GM23338 (cell line): ENCODE measurements around the gene ALPI. TPM values are rescaled to one million over a fixed set of nuclear protein-coding genes. Genes with fewer than 3 reads are reported as not detected.
A peak's percentile ranks its signal among the peaks of the same experiment; 100 is the strongest.
"Not testable (repeated sequence)": the region's sequence is repeated elsewhere in the genome, so short reads cannot be mapped to it uniquely, and the experiment has no call there.

Experiments
- ATAC-seq: fragments of 200-7000 bp; cut with Tn5 transposase; 3 replicates; pipeline ENCODE4 v1.9.1; 2020
- DNase-seq: peaks from one replicate; pipeline ENCODE4 v3.0.0-alpha.2; 2015; ENCODE audit warnings: low spot score
- H2AFZ ChIP-seq: fragments of 200-600 bp; sonication (generic); 2 replicates; pipeline ENCODE4 v1.8.0; 2016; ENCODE audit warnings: antibody characterized with exemption, mild to moderate bottlenecking, moderate library complexity
- H3F3A ChIP-seq: fragments of 200-600 bp; sonication (generic); replicated peaks from 2 replicates; pipeline ENCODE4 v1.8.0; 2017; ENCODE audit warnings: antibody characterized with exemption, mixed run types, low read depth
- H3K27ac ChIP-seq: fragments of 200-600 bp; sonication (generic); 2 replicates; pipeline ENCODE4 v1.6.1; 2016; ENCODE audit warnings: low read depth
- H3K27me3 ChIP-seq: fragments of 200-600 bp; sonication (generic); 2 replicates; pipeline ENCODE4 v1.8.0; 2016; ENCODE audit warnings: mild to moderate bottlenecking, mixed run types, moderate library complexity; ENCODE audit not compliant: insufficient read depth
- H3K36me3 ChIP-seq: fragments of 200-600 bp; sonication (generic); 2 replicates; pipeline ENCODE4 v1.8.0; 2016; ENCODE audit warnings: mild to moderate bottlenecking; ENCODE audit not compliant: insufficient read depth
- H3K4me1 ChIP-seq: fragments of 200-600 bp; sonication (generic); 2 replicates; pipeline ENCODE4 v1.8.0; 2016; ENCODE audit warnings: mild to moderate bottlenecking, moderate library complexity; ENCODE audit not compliant: insufficient read depth
- H3K4me2 ChIP-seq: fragments of 200-600 bp; sonication (generic); 2 replicates; pipeline ENCODE4 v1.7.1; 2017; ENCODE audit warnings: mixed run types
- H3K4me3 ChIP-seq: fragments of 200-600 bp; sonication (generic); 2 replicates; pipeline ENCODE4 v1.6.1; 2016; ENCODE audit warnings: mixed run types
- H3K79me2 ChIP-seq: fragments of 200-600 bp; sonication (generic); replicated peaks from 2 replicates; pipeline ENCODE4 v1.8.0; 2017; ENCODE audit warnings: mild to moderate bottlenecking; ENCODE audit not compliant: insufficient read depth
- H3K9me2 ChIP-seq: fragments of 200-600 bp; sonication (generic); 2 replicates; pipeline ENCODE4 v1.8.0; 2017; ENCODE audit not compliant: insufficient read depth
- H4K20me1 ChIP-seq: fragments of 200-600 bp; sonication (generic); replicated peaks from 2 replicates; pipeline ENCODE4 v1.8.0; 2017; ENCODE audit warnings: mild to moderate bottlenecking; ENCODE audit not compliant: insufficient read depth
- H3K27ac Mint-ChIP-seq: 2 replicates; pipeline ENCODE4 v1.8.0; 2020; ENCODE audit warnings: inconsistent platforms, mild to moderate bottlenecking, moderate library complexity, mixed read lengths
- H3K27me3 Mint-ChIP-seq: 3 replicates; pipeline ENCODE4 v1.8.0; 2022; ENCODE audit warnings: low read depth, mild to moderate bottlenecking, moderate library complexity, mixed read lengths, inconsistent platforms; ENCODE audit not compliant: insufficient read depth, poor library complexity
- H3K36me3 Mint-ChIP-seq: 3 replicates; pipeline ENCODE4 v1.8.0; 2021; ENCODE audit warnings: low read depth, mild to moderate bottlenecking, inconsistent platforms, moderate library complexity, mixed read lengths
- H3K4me1 Mint-ChIP-seq: 3 replicates; pipeline ENCODE4 v1.8.0; 2020; ENCODE audit warnings: mild to moderate bottlenecking, inconsistent platforms, mixed read lengths
- H3K4me3 Mint-ChIP-seq: 3 replicates; pipeline ENCODE4 v1.8.0; 2021; ENCODE audit warnings: moderate library complexity, mild to moderate bottlenecking, inconsistent platforms, mixed read lengths
- H3K9me3 Mint-ChIP-seq: 3 replicates; pipeline ENCODE4 v1.8.0; 2020; ENCODE audit warnings: moderate library complexity, mild to moderate bottlenecking, inconsistent platforms, mixed read lengths
- CREB1 ChIP-seq: fragments of 250-450 bp; sonication (Bioruptor Pico); IDR thresholded peaks from 2 replicates; pipeline ENCODE4 v1.5.0; 2020; ENCODE audit warnings: low read depth, mild to moderate bottlenecking, moderate library complexity
- NANOG ChIP-seq: IDR thresholded peaks from 2 replicates; pipeline ENCODE4 v1.6.1; 2016; ENCODE audit warnings: antibody characterized with exemption, borderline replicate concordance
- POLR2AphosphoS5 ChIP-seq: IDR thresholded peaks from 2 replicates; pipeline ENCODE4 v1.6.1; 2016; ENCODE audit warnings: antibody characterized with exemption, low read depth
- ZNF114 ChIP-seq: fragments of 250-450 bp; sonication (Bioruptor Pico); IDR thresholded peaks from 2 replicates; pipeline ENCODE4 v1.5.0; 2020; ENCODE audit warnings: mild to moderate bottlenecking, moderate library complexity
- polyA plus RNA-seq: library from polyadenylated mRNA; unstranded; fragments of >200 nt; fragmentation: Nextera tagmentation; extraction: Ambion mirVana; gene quantifications from 2 replicates; pipeline ENCODE4 v1.2.1, GENCODE V29; 2016
- total RNA-seq: library from RNA; depleted of rRNA; stranded (reverse); fragments of >200 nt; shearing (Covaris generic); gene quantifications from 2 replicates; pipeline ENCODE4 v1.2.3, GENCODE V29; 2014
- TF ChIP-seq, protein P1 (sequence below): IDR thresholded peaks from 2 replicates; pipeline ENCODE4 v1.6.1; 2016; ENCODE audit warnings: antibody characterized with exemption
- TF ChIP-seq, protein P2 (sequence below): fragments of 250-450 bp; sonication (Bioruptor Pico); IDR thresholded peaks from 2 replicates; pipeline ENCODE4 v1.5.0; 2020; ENCODE audit warnings: mild to moderate bottlenecking, moderate library complexity

ALPI gene
- total and polyA plus RNA-seq, 2 experiments from 2014 or later = not detected

DNA sequence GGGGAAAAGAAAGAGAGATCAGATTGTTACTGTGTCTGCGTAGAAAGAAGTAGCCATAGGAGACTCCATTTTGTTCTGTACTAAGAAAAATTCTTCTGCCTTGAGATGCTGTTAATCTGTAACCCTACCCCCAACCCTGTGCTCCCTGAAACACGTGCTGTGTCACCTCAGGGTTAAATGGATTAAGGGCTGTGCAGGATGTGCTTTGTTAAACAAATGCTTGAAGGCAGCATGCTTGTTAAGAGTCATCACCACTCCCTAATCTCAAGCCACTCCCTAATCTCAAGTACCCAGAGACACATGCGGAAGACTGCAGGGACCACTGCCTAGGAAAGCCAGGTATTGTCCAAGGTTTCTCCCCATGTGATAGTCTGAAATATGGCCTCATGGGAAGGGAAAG lies 33.0 kb upstream of the ALPI start:
- not testable (repeated sequence) for H3K9me2 ChIP-seq, H3K36me3 ChIP-seq, H2AFZ ChIP-seq, ATAC-seq, H4K20me1 ChIP-seq
- peak; percentile 47 for DNase-seq
- TF ChIP-seq CREB1 (0 out of 2 replicates have a peak, but pooled peaks have one; percentile 24), POLR2AphosphoS5 (peak; percentile 4)
- H3K4me3 ChIP-seq = peak overlapping the region; percentile 38
- peaks cover 45% of the 10 kb centered on the region for H3K4me1 ChIP-seq
- H3K27ac ChIP-seq = peak overlapping the region; percentile 99
- Mint-ChIP-seq H3K27me3 (peaks cover 51% of the 10 kb centered on the region), H3K9me3 (peaks cover 16% of the 10 kb centered on the region), H3K4me1 (peaks cover 46% of the 10 kb centered on the region), H3K4me3 (peak overlapping the region; percentile 49), H3K27ac (peak overlapping the region; percentile 94), H3K36me3 (peaks cover 24% of the 10 kb centered on the region)
- H3K4me2 ChIP-seq = peak overlapping the region; percentile 96
- H3K79me2 ChIP-seq = peaks cover 15% of the 10 kb centered on the region; the same call in 1 of the 2 replicates
- H3F3A ChIP-seq = peaks cover 22% of the 10 kb centered on the region
- peaks cover 42% of the 10 kb centered on the region for H3K27me3 ChIP-seq

DNA sequence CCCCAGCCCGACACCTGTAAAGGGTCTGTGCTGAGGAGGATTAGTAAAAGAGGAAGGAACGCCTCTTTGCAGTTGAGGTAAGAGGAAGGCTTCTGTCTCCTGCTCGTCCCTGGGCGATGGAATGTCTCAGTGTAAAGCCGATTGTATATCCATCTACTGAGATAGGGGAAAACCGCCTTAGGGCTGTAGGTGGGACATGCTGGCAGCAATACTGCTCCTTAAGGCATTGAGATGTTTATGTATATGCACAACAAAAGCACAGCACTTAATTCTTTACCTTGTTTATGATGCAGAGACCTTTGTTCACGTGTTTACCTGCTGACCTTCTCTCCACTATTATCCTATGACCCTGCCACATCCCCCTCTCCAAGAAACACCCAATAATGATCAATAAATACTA lies 32.5 kb upstream of the ALPI start:
- H3K9me2 ChIP-seq, ATAC-seq, H3K4me3 ChIP-seq, H4K20me1 ChIP-seq, H2AFZ ChIP-seq, H3K36me3 ChIP-seq: not testable (repeated sequence)
- H3K79me2 ChIP-seq = peaks cover 10% of the 10 kb centered on the region; the same call in 1 of the 2 replicates
- peaks cover 42% of the 10 kb centered on the region for H3K4me1 Mint-ChIP-seq
- peak overlapping the region; percentile 99 for H3K27ac ChIP-seq
- TF ChIP-seq NANOG (peak; percentile 81), CREB1 (0 out of 2 replicates have a peak, but pooled peaks have one; percentile 47)
- TF ChIP-seq, protein P1, sequence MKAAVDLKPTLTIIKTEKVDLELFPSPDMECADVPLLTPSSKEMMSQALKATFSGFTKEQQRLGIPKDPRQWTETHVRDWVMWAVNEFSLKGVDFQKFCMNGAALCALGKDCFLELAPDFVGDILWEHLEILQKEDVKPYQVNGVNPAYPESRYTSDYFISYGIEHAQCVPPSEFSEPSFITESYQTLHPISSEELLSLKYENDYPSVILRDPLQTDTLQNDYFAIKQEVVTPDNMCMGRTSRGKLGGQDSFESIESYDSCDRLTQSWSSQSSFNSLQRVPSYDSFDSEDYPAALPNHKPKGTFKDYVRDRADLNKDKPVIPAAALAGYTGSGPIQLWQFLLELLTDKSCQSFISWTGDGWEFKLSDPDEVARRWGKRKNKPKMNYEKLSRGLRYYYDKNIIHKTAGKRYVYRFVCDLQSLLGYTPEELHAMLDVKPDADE = 0 out of 2 replicates have a peak, but pooled peaks have one; percentile 11
- H3K36me3 Mint-ChIP-seq = peaks cover 20% of the 10 kb centered on the region
- DNase-seq = peak; percentile 75
- H3K4me3 Mint-ChIP-seq = peak overlapping the region; percentile 49
- peaks cover 45% of the 10 kb centered on the region for H3K4me1 ChIP-seq
- peaks cover 16% of the 10 kb centered on the region for H3K9me3 Mint-ChIP-seq
- peak overlapping the region; percentile 65; the same call in 1 of the 2 replicates for H3K4me2 ChIP-seq
- peaks cover 22% of the 10 kb centered on the region for H3F3A ChIP-seq
- peaks cover 38% of the 10 kb centered on the region for H3K27me3 ChIP-seq
- peaks cover 47% of the 10 kb centered on the region for H3K27me3 Mint-ChIP-seq
- peak overlapping the region; percentile 94 for H3K27ac Mint-ChIP-seq

DNA sequence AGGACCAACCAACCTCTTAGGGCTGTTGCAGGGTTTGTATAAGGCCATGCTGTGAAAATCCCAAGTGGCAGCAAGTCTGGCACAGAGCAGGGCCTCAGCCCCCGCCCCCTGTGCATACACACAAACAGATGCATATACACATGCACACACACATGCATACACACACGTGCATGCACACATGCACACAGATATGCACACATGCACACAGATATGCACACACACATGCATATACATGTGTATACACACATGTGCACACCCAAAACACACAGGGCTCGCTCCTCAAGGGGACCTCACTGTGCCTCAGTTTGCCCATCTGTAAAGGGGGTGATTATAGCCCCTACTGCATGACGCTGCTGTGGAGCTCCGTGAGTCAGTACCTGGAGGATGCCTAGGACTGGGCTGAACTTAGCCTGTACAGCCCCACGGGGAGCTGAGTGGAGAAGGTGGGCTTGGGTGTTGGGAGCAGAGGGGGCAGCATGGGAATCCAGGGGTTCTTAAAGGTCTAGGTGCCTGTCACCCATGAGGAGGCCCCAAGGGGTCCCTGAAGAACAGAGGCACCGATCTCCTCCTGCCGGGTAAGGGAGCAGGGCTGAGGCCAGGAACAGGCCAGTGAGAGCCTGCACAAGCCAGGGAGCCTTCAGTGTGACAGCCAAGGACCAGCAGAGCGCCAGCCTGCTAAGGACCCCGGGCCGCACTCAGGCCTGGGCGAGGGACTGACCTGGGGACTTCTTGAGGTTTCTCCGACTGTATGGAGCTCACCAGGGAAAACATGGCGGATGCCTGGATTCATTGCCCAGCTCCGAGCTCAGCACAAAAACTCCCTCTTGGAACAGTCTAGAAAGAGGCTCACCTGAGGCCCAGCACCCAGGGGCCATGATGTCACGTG lies 24.0 kb upstream of the ALPI start:
- Mint-ChIP-seq H3K36me3 (no peaks in the 10 kb centered on the region), H3K4me3 (no peak overlapping the region), H3K4me1 (peaks cover 3% of the 10 kb centered on the region; the same call in 1 of the 3 replicates), H3K27ac (no peak overlapping the region), H3K9me3 (no peaks in the 10 kb centered on the region), H3K27me3 (peaks cover 15% of the 10 kb centered on the region)
- no peak overlapping the region; the same call in 1 of the 2 replicates for H2AFZ ChIP-seq
- H3K9me2 ChIP-seq = no peaks in the 10 kb centered on the region
- H3K79me2 ChIP-seq = no peaks in the 10 kb centered on the region
- DNase-seq = no peak
- no peaks in the 10 kb centered on the region for H3F3A ChIP-seq
- no peak; the same call in 2 of the 3 replicates for ATAC-seq
- TF ChIP-seq ZNF114 = no peak
- TF ChIP-seq, protein P2, sequence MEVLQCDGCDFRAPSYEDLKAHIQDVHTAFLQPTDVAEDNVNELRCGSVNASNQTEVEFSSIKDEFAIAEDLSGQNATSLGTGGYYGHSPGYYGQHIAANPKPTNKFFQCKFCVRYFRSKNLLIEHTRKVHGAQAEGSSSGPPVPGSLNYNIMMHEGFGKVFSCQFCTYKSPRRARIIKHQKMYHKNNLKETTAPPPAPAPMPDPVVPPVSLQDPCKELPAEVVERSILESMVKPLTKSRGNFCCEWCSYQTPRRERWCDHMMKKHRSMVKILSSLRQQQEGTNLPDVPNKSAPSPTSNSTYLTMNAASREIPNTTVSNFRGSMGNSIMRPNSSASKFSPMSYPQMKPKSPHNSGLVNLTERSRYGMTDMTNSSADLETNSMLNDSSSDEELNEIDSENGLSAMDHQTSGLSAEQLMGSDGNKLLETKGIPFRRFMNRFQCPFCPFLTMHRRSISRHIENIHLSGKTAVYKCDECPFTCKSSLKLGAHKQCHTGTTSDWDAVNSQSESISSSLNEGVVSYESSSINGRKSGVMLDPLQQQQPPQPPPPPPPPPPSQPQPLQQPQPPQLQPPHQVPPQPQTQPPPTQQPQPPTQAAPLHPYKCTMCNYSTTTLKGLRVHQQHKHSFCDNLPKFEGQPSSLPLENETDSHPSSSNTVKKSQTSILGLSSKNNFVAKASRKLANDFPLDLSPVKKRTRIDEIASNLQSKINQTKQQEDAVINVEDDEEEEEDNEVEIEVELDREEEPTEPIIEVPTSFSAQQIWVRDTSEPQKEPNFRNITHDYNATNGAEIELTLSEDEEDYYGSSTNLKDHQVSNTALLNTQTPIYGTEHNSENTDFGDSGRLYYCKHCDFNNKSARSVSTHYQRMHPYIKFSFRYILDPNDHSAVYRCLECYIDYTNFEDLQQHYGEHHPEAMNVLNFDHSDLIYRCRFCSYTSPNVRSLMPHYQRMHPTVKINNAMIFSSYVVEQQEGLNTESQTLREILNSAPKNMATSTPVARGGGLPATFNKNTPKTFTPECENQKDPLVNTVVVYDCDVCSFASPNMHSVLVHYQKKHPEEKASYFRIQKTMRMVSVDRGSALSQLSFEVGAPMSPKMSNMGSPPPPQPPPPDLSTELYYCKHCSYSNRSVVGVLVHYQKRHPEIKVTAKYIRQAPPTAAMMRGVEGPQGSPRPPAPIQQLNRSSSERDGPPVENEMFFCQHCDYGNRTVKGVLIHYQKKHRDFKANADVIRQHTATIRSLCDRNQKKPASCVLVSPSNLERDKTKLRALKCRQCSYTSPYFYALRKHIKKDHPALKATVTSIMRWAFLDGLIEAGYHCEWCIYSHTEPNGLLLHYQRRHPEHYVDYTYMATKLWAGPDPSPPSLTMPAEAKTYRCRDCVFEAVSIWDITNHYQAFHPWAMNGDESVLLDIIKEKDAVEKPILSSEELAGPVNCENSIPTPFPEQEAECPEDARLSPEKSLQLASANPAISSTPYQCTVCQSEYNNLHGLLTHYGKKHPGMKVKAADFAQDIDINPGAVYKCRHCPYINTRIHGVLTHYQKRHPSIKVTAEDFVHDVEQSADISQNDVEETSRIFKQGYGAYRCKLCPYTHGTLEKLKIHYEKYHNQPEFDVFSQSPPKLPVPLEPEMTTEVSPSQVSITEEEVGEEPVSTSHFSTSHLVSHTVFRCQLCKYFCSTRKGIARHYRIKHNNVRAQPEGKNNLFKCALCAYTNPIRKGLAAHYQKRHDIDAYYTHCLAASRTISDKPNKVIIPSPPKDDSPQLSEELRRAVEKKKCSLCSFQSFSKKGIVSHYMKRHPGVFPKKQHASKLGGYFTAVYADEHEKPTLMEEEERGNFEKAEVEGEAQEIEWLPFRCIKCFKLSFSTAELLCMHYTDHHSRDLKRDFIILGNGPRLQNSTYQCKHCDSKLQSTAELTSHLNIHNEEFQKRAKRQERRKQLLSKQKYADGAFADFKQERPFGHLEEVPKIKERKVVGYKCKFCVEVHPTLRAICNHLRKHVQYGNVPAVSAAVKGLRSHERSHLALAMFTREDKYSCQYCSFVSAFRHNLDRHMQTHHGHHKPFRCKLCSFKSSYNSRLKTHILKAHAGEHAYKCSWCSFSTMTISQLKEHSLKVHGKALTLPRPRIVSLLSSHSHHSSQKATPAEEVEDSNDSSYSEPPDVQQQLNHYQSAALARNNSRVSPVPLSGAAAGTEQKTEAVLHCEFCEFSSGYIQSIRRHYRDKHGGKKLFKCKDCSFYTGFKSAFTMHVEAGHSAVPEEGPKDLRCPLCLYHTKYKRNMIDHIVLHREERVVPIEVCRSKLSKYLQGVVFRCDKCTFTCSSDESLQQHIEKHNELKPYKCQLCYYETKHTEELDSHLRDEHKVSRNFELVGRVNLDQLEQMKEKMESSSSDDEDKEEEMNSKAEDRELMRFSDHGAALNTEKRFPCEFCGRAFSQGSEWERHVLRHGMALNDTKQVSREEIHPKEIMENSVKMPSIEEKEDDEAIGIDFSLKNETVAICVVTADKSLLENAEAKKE (CRISPR knock-in tag) = no peak
- H3K27ac ChIP-seq = no peak overlapping the region
- H3K36me3 ChIP-seq = no peaks in the 10 kb centered on the region
- no peak overlapping the region for H3K4me2 ChIP-seq
- H3K27me3 ChIP-seq = no peaks in the 10 kb centered on the region
- no peak overlapping the region for H3K4me3 ChIP-seq
- no peaks in the 10 kb centered on the region for H3K4me1 ChIP-seq
- H4K20me1 ChIP-seq = no peaks in the 10 kb centered on the region
